ENCODE data around the gene LYSMD4. TPM values are rescaled to one million over a fixed set of nuclear protein-coding genes. Genes with fewer than 3 reads are reported as not detected.

LYSMD4 gene
- total and polyA plus RNA-seq, 2 donors (not counting 1 experiment from before 2014, with no cell fraction given) = 7.0 to 12.6 TPM

DNA sequence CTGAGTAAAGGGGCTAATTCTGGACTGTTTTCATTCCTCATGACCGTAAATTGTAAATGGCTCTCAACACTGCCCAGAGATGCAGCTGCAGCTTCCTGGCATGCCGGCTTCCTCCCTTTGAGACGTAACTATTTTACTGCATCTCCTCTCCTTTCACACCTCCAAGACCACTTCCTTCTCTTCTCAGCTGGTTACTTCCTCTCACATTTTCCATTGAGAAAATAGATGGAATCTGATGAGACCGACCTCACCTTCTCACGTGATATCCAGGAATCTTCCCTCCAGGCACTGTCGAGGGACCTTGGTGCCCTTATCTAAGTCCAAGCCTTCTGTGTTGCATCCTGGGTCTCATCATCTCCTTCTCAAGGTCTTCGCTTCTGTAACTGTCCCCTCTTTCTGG, 12.7 kb downstream of the LYSMD4 start:
- Histone ChIP-seq H3K4me3 (replicated peaks in 1 of 4; ENCODE audit: control extremely low read depth in 1 of 4, insufficient read depth in 1 of 4, low read depth in 3 of 4, low read length in 4 of 4) (no peak overlapping the region), H3K27ac (ENCODE audit: insufficient read depth, low read length) (no peak overlapping the region), H3K4me1 (ENCODE audit: control insufficient read depth, extremely low read depth, insufficient read depth, low read length) (peaks cover 8% of the 10 kb centered on the region), H3K27me3 (ENCODE audit: control insufficient read depth, insufficient read depth, low read length) (no peaks in the 10 kb centered on the region), H3K4me2 (ENCODE audit: extremely low read depth, insufficient read depth, low read length) (no peak overlapping the region), H3K9me3 (ENCODE audit: control insufficient read depth, insufficient read depth, low read depth, low read length) (no peaks in the 10 kb centered on the region), H3K9ac (ENCODE audit: insufficient read depth, low read length) (no peak overlapping the region), H4K20me1 (ENCODE audit: control insufficient read depth, extremely low read depth, insufficient read depth, low read length) (no peaks in the 10 kb centered on the region), H2AFZ (ENCODE audit: low read length) (no peak overlapping the region), H3K36me3 (ENCODE audit: control insufficient read depth, insufficient read depth, low read length) (no peaks in the 10 kb centered on the region), H3K79me2 (ENCODE audit: control insufficient read depth, insufficient read depth, low read length) (no peaks in the 10 kb centered on the region)
- DNase-seq (ENCODE audit: low read depth in 2 of 2) = no peak
- TF ChIP-seq, protein P1, sequence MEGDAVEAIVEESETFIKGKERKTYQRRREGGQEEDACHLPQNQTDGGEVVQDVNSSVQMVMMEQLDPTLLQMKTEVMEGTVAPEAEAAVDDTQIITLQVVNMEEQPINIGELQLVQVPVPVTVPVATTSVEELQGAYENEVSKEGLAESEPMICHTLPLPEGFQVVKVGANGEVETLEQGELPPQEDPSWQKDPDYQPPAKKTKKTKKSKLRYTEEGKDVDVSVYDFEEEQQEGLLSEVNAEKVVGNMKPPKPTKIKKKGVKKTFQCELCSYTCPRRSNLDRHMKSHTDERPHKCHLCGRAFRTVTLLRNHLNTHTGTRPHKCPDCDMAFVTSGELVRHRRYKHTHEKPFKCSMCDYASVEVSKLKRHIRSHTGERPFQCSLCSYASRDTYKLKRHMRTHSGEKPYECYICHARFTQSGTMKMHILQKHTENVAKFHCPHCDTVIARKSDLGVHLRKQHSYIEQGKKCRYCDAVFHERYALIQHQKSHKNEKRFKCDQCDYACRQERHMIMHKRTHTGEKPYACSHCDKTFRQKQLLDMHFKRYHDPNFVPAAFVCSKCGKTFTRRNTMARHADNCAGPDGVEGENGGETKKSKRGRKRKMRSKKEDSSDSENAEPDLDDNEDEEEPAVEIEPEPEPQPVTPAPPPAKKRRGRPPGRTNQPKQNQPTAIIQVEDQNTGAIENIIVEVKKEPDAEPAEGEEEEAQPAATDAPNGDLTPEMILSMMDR (conservative IDR thresholded peaks at IDR 0.05 in 1 of 2, IDR thresholded peaks at IDR 0.05 in 1 of 2; ENCODE audit: low read depth in 1 of 2, low read length in 2 of 2) = no peak
- TF ChIP-seq EZH2 (IDR thresholded peaks at IDR 0.05; ENCODE audit: low read length, missing control alignments) = no peak

DNA sequence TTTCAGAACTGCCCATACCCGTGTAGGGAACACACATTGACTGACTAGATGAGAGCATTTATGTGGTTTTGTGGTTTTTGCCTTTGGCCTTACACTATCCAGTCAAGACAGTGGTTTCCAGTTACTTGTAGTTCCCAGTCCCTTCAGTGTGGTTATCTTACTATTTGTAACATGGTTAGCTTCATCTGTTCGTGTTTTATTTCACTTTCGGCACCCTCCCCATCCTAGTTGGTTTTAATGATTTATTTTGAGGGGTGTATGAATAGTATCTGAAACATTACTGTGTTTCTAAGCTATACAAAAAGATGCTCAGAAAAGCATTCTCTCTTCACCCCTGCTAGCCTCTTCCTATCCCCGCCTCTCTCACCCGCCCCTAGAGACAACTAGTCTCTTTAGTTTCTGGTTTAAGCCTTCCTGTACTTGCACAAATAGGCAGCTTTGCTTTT, 14.1 kb downstream of the LYSMD4 start:
- Histone ChIP-seq H3K4me3 (replicated peaks in 1 of 4; ENCODE audit: control extremely low read depth in 1 of 4, insufficient read depth in 1 of 4, low read depth in 3 of 4, low read length in 4 of 4) (no peak overlapping the region), H3K9me3 (ENCODE audit: control insufficient read depth, insufficient read depth, low read depth, low read length) (no peaks in the 10 kb centered on the region), H3K79me2 (ENCODE audit: control insufficient read depth, insufficient read depth, low read length) (no peaks in the 10 kb centered on the region), H3K27ac (ENCODE audit: insufficient read depth, low read length) (no peak overlapping the region), H2AFZ (ENCODE audit: low read length) (no peak overlapping the region), H3K36me3 (ENCODE audit: control insufficient read depth, insufficient read depth, low read length) (no peaks in the 10 kb centered on the region), H3K27me3 (ENCODE audit: control insufficient read depth, insufficient read depth, low read length) (no peaks in the 10 kb centered on the region), H3K4me1 (ENCODE audit: control insufficient read depth, extremely low read depth, insufficient read depth, low read length) (peaks cover 8% of the 10 kb centered on the region), H4K20me1 (ENCODE audit: control insufficient read depth, extremely low read depth, insufficient read depth, low read length) (no peaks in the 10 kb centered on the region), H3K9ac (ENCODE audit: insufficient read depth, low read length) (no peak overlapping the region), H3K4me2 (ENCODE audit: extremely low read depth, insufficient read depth, low read length) (no peak overlapping the region)
- peak; percentile 84 to 95 for DNase-seq (ENCODE audit: low read depth in 2 of 2)
- TF ChIP-seq, protein P1 (conservative IDR thresholded peaks at IDR 0.05 in 1 of 2, IDR thresholded peaks at IDR 0.05 in 1 of 2; ENCODE audit: low read depth in 1 of 2, low read length in 2 of 2) = no peak
- TF ChIP-seq EZH2 (IDR thresholded peaks at IDR 0.05; ENCODE audit: low read length, missing control alignments) = no peak

DNA sequence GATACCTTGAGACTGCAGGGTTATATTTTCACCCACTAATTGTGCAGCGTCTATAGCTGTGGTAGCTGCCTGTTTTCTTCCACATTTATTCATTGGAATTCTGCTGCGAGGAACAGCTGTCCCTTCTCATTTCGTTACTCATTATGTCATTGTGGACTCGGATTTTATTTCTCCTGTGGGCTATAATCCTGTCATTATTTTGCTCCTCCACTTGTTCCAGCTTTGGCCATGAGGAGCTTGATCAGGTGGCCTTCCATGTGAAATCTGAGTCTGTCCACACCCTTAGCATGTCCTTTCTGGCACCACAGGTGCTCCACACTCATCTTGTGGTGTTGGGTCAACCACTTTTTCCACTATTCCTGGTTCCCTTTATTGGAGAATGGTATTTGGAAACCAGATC, 14.8 kb downstream of the LYSMD4 start:
- Histone ChIP-seq H3K27ac (ENCODE audit: insufficient read depth, low read length) (no peak overlapping the region), H3K9ac (ENCODE audit: insufficient read depth, low read length) (no peak overlapping the region), H3K4me1 (ENCODE audit: control insufficient read depth, extremely low read depth, insufficient read depth, low read length) (peaks cover 8% of the 10 kb centered on the region), H3K36me3 (ENCODE audit: control insufficient read depth, insufficient read depth, low read length) (no peaks in the 10 kb centered on the region), H3K9me3 (ENCODE audit: control insufficient read depth, insufficient read depth, low read depth, low read length) (no peaks in the 10 kb centered on the region), H3K79me2 (ENCODE audit: control insufficient read depth, insufficient read depth, low read length) (no peaks in the 10 kb centered on the region), H4K20me1 (ENCODE audit: control insufficient read depth, extremely low read depth, insufficient read depth, low read length) (no peaks in the 10 kb centered on the region), H3K4me2 (ENCODE audit: extremely low read depth, insufficient read depth, low read length) (no peak overlapping the region), H2AFZ (ENCODE audit: low read length) (no peak overlapping the region), H3K27me3 (ENCODE audit: control insufficient read depth, insufficient read depth, low read length) (no peaks in the 10 kb centered on the region), H3K4me3 (replicated peaks in 1 of 4; ENCODE audit: control extremely low read depth in 1 of 4, insufficient read depth in 1 of 4, low read depth in 3 of 4, low read length in 4 of 4) (no peak overlapping the region)
- TF ChIP-seq EZH2 (IDR thresholded peaks at IDR 0.05; ENCODE audit: low read length, missing control alignments) = no peak
- TF ChIP-seq, protein P1 (conservative IDR thresholded peaks at IDR 0.05 in 1 of 2, IDR thresholded peaks at IDR 0.05 in 1 of 2; ENCODE audit: low read depth in 1 of 2, low read length in 2 of 2) = no peak
- DNase-seq (ENCODE audit: low read depth in 2 of 2) = no peak

Measured in fibroblast of lung (primary cell).